Fibroblast of skin of left quadriceps (primary cell): ENCODE measurements around the gene SP8.

Experiments
- DNase-seq, 2 experiments: peaks; one replicate each; pipeline ENCODE4 v3.0.0-alpha.2; 2013; ENCODE audit warnings: low read depth in 2 of 2

The SP8 gene

DNA sequence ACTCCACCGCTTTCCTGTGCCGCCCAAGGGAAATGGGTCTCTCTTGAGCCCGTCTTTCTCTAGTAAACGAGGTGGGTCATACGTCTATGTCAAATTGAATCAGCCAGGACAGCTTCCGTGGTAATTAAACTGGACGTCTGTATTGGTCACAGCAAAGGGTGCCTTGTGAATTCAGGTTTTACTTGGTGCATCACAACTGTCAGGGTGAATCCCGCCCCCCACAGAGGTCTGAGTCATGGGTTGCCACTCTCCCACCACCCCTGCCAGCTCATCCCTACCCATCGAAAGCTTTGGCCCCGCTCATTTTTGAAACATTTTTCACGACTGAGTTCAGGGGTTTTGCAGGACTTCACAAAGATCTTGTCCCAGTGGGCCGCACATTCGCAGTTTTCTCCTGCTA lies 8.0 kb upstream of the SP8 start:
- no peak for DNase-seq

DNA sequence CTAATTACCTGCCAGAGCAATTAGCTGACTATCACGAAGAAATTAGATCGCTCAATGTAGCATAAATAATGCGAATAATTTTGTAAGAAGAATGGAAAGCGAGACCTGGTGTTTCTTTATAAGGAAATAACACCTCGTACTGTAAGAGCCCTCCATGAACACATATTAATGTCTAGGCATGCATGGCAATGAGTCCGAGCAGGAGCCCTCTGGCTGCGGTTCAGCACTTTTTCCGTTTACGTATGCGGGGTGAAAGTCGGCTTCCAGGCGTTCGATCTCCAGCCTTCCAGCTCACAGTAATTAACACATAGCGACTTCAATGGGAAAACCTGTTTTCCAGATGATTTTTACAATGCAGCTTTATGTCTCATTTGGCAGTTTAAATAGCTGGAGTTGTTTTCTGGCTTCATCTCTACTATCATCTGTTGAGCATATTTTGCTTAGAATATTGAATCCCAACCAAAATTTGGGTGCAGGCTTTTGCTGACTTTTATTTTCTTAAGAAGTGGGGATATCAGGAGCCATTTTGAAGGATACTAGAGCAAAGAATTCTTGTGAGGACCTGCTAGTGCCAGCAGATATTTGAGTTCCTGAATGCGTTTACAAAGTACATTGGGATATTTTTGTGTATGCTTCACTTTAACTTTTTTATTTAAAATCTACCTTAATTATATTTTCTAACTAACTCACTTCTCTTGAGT lies 7.2 kb upstream of the SP8 start:
- no peak for DNase-seq

DNA sequence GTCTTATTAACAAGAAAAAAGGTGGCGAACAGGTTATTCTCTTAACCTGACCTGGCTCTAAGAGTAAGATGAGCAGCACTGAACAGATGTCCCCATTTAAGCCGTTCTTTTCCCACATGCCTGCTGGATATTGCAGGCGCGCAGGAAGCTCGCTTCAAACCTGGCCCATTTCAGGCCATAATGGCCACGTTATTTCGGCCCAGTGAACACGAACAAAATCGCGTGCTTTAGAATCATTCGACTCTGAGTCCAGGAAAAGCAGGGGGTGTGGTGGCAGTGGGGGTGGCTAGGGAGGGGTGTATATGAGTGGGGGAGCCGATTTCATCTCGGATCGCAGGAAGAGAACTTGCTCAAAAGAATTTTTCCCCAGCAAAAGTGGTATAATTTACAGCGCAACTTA lies 6.6 kb upstream of the SP8 start:
- DNase-seq: no peak

DNA sequence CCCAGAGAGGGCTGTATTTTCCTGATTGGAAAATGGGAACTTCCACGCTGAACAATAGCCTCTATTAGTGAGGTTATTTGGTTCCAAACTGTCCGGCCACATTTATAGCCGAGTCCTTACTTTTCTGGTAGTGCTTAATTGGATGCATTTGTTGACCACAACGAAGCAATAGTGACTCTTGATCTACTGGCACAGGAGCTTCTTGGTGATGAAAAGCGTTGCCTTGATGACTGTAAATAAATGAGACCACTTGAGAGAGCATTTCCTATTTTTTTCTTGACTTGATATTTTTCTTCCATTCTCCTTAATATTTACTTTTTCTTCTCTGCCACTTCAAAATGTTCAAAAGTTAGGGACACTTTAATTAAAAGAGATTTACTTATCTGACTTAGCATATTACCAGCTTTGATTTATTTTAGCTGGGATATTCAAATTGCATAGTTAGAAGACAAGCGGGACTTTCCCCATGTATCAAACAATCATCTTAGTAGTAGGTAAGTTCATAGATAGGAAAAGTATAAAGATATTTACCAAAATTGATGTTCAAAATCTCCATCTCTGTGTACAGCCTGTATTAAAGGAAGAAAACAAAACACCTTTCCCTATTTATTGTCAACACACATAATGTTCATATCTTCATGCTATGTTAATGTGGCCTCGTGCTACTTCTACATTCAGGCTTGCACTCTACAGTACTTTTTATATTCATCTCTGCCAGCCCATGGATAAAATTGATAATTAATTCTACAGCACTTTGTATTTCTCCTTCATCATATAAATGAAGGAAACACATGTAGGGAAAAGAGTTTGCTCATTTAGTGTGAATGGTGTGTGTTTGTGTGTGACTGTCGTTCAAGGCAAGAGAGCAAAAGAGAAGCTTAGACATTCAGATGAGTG lies 5.1 kb upstream of the SP8 start:
- DNase-seq: no peak

DNA sequence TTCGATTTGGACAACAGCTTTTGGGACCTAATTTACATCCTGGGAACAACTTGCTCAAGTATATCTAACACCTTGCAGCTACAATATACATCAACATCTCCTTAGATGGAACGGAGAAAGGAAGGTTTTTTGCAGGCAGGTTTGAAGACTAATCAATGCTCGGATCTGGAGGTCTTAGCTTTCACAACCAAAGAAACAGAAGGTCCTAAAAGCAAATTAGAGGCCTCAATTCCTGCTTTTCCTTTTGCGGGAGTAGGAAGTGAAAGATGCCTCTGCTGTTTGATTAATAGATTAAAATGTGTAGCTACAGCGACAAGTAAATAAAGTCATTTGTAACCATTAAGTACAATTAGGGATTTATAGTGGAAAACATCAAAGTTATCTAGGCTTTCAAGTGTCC lies 3.7 kb upstream of the SP8 start:
- no peak for DNase-seq

DNA sequence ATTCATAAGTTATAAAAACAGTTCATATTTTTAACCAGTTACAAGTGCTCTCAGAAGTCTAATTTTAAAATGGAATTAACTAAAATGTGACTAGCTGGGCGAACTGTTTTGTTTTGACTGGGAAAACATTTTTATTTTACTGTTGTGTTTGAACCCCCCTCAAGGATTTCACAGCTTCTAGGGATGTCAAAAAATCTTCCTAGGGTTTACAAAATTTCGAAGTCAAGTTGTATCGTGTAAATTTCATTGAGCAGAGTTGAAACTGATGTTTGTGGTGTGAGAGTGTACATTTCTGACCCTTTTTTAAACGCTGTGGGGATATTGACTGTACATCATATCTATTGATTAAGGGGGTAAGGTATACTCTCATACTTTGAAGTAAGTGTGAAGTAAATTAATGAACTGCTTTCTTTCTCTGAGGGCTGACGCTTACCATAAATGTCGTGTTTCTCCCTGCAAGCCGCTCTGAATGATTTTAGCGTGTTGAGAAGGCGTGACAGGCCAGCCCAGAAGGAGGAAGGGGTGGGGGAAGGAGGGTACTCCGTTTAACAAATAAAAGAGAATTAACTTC lies 1.8 kb upstream of the SP8 start:
- DNase-seq: no peak

DNA sequence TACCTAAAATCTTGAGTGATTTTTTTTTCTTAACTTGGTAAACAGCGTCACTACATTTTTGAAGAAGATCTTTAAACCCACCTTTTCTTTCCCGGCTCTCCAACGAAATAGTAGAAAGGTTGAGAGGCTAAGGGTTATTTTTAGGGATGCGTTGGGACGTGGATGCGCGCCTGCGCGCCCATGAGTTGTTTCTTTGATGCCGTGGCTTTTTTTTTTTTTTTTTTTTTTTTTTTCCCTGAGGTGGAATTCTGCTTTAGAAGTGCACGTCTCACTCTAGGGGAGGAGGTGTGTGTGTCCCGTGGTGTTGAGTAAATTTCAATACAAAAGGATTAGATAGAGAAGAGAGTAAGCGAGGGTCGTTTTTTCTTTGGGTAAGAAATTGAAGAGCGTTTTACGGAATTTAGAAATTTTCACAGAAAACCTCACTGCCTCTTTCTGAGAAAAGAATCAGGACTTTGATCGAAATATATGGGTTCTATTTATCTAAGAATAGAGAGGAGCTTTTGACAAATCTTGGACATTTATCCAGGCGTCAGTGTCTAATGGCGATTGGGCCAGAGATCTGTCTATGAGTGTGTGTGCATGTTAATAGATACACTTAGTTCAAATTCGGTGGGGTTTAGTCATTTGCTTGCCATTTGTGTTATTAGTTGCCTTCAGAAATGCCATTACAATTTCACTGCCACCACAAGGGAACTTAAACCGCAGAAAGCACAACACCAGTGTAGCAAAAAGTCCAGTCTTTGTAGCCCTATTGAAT lies 1.2 kb upstream of the SP8 start:
- DNase-seq: no peak

DNA sequence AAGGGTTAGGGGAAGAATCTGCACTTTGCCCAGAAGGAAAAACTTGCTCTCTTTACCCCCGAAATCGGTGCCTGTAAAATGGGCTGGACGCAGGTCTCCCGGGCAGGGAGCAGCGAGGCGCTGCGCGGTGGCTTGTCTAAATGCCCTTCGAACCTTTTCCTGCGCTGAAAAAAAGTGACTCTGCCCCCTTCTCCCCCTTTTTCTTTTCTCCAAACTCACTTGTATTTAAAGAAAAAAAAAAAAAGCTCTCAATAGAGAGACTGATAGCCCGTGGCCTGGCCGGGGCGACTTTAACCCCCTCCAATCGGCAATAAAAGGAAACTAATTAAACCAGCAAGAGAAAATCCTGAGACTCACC lies 286 bp downstream of the SP8 start:
- DNase-seq: no peak

DNA sequence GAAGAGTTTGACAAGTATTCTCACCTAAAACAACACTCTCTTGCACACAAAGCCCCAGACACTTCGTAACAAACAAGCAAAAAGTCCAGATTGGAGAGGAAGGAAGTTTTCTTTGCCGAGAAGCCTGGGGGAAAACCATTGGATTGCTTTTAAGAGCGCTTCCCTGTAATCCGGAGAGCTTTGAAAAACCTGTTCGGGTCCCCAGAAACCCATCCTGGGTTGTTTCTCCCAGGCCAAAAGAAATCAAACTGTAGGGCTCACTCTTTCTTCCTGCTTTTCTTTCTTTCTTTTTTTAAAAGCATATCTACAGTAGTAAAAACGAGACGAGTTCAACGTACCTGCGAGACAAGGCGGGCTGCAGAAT lies 655 bp downstream of the SP8 start:
- DNase-seq: no peak

DNA sequence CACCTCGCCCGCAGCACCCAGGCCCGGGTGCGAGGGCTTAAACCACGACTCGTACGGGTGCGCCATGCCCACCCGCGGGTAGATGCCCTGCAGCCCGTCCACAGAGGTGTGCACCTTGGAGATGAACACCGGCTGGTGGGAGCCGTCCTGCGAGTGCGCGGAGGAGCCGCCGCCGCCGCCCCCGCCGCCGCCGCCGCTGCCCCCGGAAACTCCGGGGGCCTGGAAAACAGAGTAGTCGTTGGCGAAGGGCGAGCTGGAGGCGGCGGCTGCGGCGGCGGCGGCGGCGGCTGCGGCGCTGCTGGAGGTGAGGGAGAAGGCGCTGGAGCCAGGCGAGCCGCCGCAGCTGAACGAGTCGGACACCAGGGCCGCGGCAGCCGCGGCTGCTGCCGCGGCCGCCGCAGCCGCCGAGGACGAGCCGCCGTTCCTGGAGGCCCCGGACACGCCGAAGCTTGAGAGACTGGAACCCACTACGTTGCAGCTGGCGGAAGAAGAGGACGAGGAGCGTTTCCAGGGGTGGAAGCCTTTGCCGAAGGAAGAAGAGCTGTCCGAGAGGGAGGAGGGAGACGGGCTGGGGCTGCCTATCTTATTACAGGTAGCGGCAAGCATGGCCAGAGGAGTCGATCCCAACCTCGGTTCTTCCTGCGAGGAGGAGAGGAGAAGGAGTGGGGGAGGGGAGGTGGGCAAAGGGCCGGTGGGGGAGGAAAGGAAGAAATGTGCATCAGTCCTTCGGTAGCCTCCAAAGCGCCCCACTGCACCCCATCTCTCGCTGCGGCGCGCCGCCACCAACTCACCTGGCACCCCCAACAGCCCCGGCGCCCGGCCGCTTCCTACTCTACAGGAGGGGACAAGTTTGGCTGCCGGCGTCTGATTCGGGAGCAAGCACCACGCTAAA lies 1.3 kb downstream of the SP8 start:
- DNase-seq: no peak

DNA sequence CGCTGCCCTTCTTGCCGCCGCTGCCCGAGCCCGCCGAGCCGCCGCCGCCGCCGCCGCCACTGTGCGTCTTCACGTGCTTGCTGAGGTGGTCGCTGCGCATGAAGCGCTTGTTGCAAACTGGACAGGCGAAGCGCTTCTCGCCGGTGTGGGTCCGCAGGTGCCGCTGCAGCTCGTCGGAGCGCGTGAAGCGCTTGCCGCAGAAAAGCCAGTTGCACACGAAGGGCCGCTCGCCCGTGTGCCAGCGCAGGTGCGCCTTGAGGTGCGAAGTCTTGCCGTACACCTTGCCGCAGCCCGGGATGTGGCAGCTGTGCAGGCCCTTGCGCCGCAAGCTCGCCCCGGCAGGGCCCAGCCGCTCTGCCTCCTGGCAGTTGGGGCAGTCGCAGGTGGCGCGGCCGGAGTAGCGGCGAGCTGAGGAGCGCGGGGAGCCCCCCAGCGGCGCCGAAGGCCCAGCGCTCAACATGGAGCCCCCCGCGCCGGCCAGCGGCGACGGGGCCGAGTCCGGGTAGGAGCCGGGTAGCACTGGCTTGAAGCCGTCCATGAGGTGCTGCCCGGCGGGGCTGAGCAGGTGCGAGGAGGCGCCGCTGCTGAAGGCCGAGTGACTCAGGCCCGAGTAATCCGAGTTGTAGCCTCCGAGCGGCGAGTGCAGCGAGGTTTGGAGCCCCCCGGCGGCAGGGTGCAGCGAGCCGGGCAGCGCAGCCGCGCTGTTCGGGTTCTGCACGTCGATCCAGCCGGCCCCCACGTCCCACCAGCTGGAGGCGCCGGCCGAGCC lies 2.1 kb downstream of the SP8 start:
- DNase-seq: no peak

DNA sequence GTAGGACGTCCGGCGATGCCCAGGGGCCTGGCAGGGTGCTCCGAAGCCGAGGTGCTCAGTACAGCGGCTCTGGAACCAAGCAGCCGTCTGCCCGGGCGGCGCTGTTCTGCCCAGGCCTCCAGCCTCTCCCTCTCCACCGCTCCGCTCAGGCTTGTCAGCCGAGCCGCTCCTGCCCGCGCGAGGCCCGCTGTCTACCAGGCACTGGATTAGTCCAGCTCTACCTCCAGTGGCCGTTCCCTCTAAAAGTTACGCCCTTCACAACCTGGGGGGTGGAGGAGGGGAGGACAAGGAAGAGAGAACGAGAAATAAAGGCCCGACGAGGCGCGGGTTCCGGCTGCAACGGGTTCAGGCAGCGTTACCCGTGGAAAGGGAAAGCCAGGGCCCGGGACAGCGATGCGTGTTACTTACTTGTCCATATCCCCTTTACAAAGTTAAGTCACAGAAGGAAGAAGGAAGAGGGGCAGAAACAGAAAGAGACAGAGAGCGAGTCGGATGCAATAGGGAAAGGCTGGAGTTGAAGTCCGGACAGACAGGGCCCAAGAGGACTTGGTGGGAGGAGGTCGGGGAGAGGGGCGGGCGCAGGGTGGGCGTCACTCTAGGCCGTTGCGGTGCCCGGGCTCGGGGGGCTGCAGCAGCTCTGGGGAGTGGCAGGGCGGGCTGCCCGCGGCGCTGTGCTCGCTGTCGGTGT lies 2.8 kb downstream of the SP8 start:
- no peak for DNase-seq

DNA sequence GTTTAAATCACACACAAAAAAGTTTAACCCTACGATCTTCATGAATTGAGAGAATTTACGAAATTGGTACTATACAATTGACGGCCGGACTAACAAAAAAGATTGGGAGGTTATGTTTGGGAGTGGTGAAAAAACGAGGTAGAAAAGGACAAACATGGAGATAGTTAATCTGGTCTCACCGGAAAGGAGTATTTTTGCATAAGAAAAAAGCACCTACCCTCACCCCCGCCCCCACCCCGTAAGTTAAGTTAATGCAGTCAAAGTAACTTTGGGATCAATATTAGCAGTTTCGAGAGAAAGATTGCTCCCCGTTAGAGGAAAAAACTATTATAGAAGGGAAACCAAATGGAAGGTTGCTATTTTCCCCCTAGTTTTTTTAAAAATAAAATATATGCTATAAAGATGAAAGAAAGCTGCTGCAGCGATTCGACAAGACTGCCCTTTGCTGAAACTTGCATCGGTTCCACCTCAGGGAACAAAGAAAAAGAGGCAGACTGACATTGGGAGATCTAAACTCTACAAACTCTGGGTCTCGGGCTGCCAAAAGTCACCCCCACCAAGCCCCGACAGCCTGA lies 3.5 kb downstream of the SP8 start:
- DNase-seq: no peak

DNA sequence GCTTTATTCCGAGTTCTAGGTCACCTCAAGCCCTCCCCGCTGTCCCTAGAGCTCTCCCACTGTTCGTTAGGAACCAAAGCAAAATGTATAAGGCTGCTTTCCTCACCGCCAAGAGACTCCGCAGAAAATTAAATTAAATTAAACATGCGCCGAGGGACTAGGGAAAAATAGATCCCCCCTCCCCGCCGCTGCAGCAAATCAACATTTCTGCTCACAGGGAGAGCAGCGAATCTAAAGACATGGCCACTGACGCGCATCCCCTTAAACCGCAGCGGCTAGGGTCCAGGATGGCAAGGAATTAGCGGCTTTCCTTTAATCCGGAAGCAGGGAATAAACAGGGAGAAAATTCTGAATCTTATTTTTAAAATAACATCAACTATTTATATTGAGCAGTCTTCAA lies 7.6 kb downstream of the SP8 start:
- DNase-seq: no peak

DNA sequence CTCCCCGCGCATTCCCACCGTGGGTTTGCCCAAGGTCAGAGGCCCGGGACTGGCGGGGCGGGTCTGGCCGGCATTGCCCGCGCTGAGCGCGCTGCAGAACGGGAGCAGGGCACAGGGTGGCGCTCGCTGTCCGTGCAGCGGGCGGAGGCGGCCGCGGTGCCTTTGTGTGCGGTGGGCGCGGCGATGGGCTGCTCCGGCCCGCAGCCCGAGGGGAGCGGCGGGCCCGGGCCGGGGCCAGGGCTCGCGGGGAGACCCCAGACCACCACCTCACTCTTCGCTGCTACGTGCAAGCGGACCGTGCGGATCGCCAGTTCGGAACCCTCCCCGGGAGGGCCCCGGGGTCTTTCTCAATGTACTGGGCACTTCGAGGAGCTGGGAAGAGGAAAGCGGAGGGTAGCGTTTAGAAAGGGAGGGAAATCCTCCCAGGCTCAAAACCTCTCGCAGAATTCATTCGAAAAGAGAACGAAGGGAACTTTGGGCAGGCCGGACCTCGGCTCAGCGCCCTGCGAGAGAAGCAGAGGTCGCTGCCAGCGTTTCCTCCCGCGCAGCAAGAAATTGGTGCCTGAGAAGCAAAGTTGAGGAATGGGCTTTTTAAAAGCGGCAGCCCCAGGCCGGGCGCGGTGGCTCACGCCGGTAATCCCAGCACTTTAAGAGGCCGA lies 8.5 kb downstream of the SP8 start:
- no peak for DNase-seq

DNA sequence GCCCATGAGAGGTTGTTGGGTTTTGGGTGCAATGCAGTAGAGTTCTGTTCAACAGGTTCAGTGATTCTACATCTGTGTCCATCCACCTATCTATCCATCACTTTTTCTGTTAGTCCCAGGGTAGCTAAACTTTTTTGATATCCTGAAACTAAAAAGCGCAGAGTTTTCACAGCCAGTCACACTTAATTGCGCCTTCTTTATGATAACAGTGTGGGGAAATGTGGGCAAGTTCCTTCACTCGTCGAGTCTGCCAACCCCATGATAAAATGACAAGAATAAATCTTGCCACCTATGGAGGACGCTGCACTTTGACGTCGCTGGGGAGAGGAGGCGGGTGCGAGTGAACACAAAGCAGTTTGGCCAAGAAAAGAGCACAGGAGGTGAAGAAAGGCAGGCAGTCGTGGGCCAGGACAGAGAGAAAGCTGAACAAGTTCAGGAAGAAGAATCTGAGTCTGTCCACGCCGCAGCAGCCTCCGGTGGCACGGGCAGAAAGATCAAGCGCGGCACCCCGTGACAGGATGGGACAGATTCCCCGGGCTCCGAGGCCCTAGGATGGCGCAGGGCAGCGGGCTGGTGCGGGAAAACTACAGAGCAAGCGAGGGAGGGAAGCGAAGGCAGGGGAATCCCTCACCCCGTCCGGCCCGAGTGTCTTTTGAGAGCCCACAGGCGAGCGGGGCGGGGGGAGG lies 9.2 kb downstream of the SP8 start:
- no peak for DNase-seq

DNA sequence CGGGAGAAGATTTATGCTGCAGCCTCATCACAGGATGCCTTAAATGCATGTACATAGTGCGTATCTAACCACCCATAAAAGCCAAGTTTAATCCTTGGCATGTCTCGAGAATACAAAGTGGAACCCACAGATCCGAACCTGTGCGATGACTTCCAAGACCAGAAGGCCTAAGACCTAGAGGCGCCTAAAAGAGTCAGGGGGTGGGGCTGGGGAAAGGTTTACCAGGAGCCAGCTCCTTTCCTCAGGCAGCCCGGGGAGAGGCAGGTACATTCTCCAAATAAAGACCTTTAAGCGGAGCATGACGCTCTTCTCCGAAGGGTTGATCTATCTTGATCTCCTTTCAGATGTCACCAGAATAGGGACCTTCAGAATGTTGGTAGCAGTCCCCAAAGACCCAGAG lies 9.7 kb downstream of the SP8 start:
- DNase-seq: no peak

DNA sequence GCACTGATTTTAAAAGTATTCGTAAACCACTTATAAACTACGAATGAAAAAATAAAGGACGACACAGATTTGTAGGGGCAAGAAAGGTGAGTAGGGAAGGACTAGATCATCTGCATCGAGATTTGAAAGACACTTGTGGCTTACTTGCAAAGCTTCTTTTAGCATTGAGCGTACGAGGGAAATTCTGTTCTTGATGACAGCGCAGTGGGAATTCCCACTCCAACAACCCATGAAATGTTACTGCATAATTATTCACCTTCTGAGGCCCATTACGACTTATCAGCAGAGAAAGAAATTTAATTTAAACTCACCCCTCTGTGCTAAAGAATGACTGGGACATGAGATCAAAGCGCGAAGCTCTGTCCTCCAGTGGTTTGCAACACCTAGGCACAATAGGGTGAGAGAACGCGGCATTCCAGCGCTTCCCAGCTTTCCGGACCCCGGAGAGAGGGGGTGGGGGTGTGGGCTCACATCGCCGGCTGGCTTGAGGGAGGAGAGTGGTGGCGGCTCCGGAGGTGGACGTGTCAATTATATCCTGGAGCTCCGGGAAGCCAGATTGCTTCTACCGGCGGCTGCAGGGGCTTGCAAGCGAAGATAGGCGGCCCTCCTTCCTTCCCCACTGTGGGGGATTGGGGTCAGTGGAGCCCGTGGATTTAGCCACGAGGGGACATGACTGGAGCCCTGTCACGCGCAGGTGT lies 10.3 kb downstream of the SP8 start:
- DNase-seq: no peak
